GM19043 (cell line): Measurements from ENCODE around the gene MTR.

Experiments
- ATAC-seq: cut with Tn5 transposase; IDR thresholded peaks from one replicate; pipeline ENCODE4 v1.9.1; 2021; ENCODE audit warnings: low read depth; ENCODE audit not compliant: unreplicated experiment

MTR gene

GRCh38 chr1:236947794-236948193, 152.7 kb downstream of the MTR start:
- no peak for ATAC-seq

- ATAC-seq = no peak
Observed at GRCh38 chr1:236948381-236948780, 153.3 kb downstream of the MTR start.

GRCh38 chr1:236948996-236949395, 153.9 kb downstream of the MTR start:
- no peak for ATAC-seq

- no peak for ATAC-seq
Observed at GRCh38 chr1:236950365-236950764, 155.3 kb downstream of the MTR start.

- ATAC-seq = no peak
Observed at GRCh38 chr1:236951672-236952071, 156.6 kb downstream of the MTR start.

GRCh38 chr1:236952246-236953003, 157.3 kb downstream of the MTR start:
- no peak for ATAC-seq

GRCh38 chr1:236953151-236953700, 158.1 kb downstream of the MTR start:
- ATAC-seq = no peak
